ENCODE measurements around the gene EVA1A.

Gene EVA1A

GRCh38 chr2:75570024-75570947 is 9.5 kb upstream of the EVA1A start:
- no peak for TF ChIP-seq POLR2AphosphoS5 (IDR thresholded peaks at IDR 0.05; ENCODE audit: borderline replicate concordance, low read depth, low read length)
- TF ChIP-seq FOXP2 (optimal IDR thresholded peaks at IDR 0.05; ENCODE audit: control extremely low read depth, extremely low read length, insufficient read depth): no peak
- TF ChIP-seq EZH2 (IDR thresholded peaks at IDR 0.05): no peak
- Histone ChIP-seq H3K36me3 (ENCODE audit: insufficient read depth, low read length) (no peaks in the 10 kb centered on the region), H3K9ac (ENCODE audit: insufficient read length) (no peak overlapping the region), H3K27ac (no peak overlapping the region), H3K4me3 (no peak overlapping the region), H3K9me3 (ENCODE audit: low read depth, low read length) (no peaks in the 10 kb centered on the region)
- no peak for DNase-seq (ENCODE audit: low read depth, low spot score)

- H3K4me3 ChIP-seq: no peak overlapping the region
- TF ChIP-seq EZH2 (IDR thresholded peaks at IDR 0.05) (no peak), POLR2AphosphoS5 (IDR thresholded peaks at IDR 0.05; ENCODE audit: borderline replicate concordance, low read depth, low read length) (no peak), FOXP2 (optimal IDR thresholded peaks at IDR 0.05; ENCODE audit: control extremely low read depth, extremely low read length, insufficient read depth) (no peak)
- H3K9me3 ChIP-seq (ENCODE audit: low read depth, low read length): no peaks in the 10 kb centered on the region
- H3K9ac ChIP-seq (ENCODE audit: insufficient read length): no peak overlapping the region
- no peaks in the 10 kb centered on the region for H3K36me3 ChIP-seq (ENCODE audit: insufficient read depth, low read length)
- no peak for DNase-seq (ENCODE audit: low read depth, low spot score)
- no peak overlapping the region for H3K27ac ChIP-seq
Observed at GRCh38 chr2:75569546-75569945, 8.8 kb upstream of the EVA1A start.

GRCh38 chr2:75568174-75568573 is 7.4 kb upstream of the EVA1A start:
- DNase-seq (ENCODE audit: low read depth, low spot score): no peak
- no peak overlapping the region for H3K4me3 ChIP-seq

GRCh38 chr2:75565472-75566462 is 5.0 kb upstream of the EVA1A start:
- H3K36me3 ChIP-seq (ENCODE audit: insufficient read depth, low read length): no peaks in the 10 kb centered on the region
- H3K27ac ChIP-seq: no peak overlapping the region
- no peak for DNase-seq (ENCODE audit: low read depth, low spot score)
- H3K4me3 ChIP-seq: no peak overlapping the region
- H3K9ac ChIP-seq (ENCODE audit: insufficient read length): no peak overlapping the region
- no peak for TF ChIP-seq FOXP2 (optimal IDR thresholded peaks at IDR 0.05; ENCODE audit: control extremely low read depth, extremely low read length, insufficient read depth)
- TF ChIP-seq EZH2 (IDR thresholded peaks at IDR 0.05): no peak
- TF ChIP-seq POLR2AphosphoS5 (IDR thresholded peaks at IDR 0.05; ENCODE audit: borderline replicate concordance, low read depth, low read length): no peak
- H3K9me3 ChIP-seq (ENCODE audit: low read depth, low read length): no peaks in the 10 kb centered on the region

More at GRCh38 chr2:75568174-75568573, 7.4 kb upstream of the EVA1A start:
- no peak for TF ChIP-seq EZH2 (IDR thresholded peaks at IDR 0.05)
- no peak for TF ChIP-seq POLR2AphosphoS5 (IDR thresholded peaks at IDR 0.05; ENCODE audit: borderline replicate concordance, low read depth, low read length)
- no peak for TF ChIP-seq FOXP2 (optimal IDR thresholded peaks at IDR 0.05; ENCODE audit: control extremely low read depth, extremely low read length, insufficient read depth)
- Histone ChIP-seq H3K27ac (no peak overlapping the region), H3K9ac (ENCODE audit: insufficient read length) (no peak overlapping the region), H3K36me3 (ENCODE audit: insufficient read depth, low read length) (no peaks in the 10 kb centered on the region), H3K9me3 (ENCODE audit: low read depth, low read length) (no peaks in the 10 kb centered on the region)

- Histone ChIP-seq H3K36me3 (ENCODE audit: insufficient read depth, low read length) (no peaks in the 10 kb centered on the region), H3K9ac (ENCODE audit: insufficient read length) (no peak overlapping the region), H3K9me3 (ENCODE audit: low read depth, low read length) (no peaks in the 10 kb centered on the region), H3K4me3 (no peak overlapping the region), H3K27ac (no peak overlapping the region)
- TF ChIP-seq FOXP2 (optimal IDR thresholded peaks at IDR 0.05; ENCODE audit: control extremely low read depth, extremely low read length, insufficient read depth) (no peak), POLR2AphosphoS5 (IDR thresholded peaks at IDR 0.05; ENCODE audit: borderline replicate concordance, low read depth, low read length) (no peak), EZH2 (IDR thresholded peaks at IDR 0.05) (no peak)
- DNase-seq (ENCODE audit: low read depth, low spot score): no peak
Observed at GRCh38 chr2:75564713-75565359, 4.1 kb upstream of the EVA1A start.

GRCh38 chr2:75564026-75564688 is 3.4 kb upstream of the EVA1A start:
- H3K36me3 ChIP-seq (ENCODE audit: insufficient read depth, low read length): no peaks in the 10 kb centered on the region
- H3K27ac ChIP-seq: no peak overlapping the region
- no peak overlapping the region for H3K9ac ChIP-seq (ENCODE audit: insufficient read length)
- TF ChIP-seq FOXP2 (optimal IDR thresholded peaks at IDR 0.05; ENCODE audit: control extremely low read depth, extremely low read length, insufficient read depth): no peak
- no peak for TF ChIP-seq POLR2AphosphoS5 (IDR thresholded peaks at IDR 0.05; ENCODE audit: borderline replicate concordance, low read depth, low read length)
- no peak for DNase-seq (ENCODE audit: low read depth, low spot score)
- H3K9me3 ChIP-seq (ENCODE audit: low read depth, low read length): no peaks in the 10 kb centered on the region
- H3K4me3 ChIP-seq: no peak overlapping the region

GRCh38 chr2:75563591-75563990 is 2.9 kb upstream of the EVA1A start:
- TF ChIP-seq FOXP2 (optimal IDR thresholded peaks at IDR 0.05; ENCODE audit: control extremely low read depth, extremely low read length, insufficient read depth) (no peak), POLR2AphosphoS5 (IDR thresholded peaks at IDR 0.05; ENCODE audit: borderline replicate concordance, low read depth, low read length) (no peak), EZH2 (IDR thresholded peaks at IDR 0.05) (no peak)
- H3K4me3 ChIP-seq: no peak overlapping the region
- DNase-seq (ENCODE audit: low read depth, low spot score): no peak
- H3K27ac ChIP-seq: no peak overlapping the region
- no peaks in the 10 kb centered on the region for H3K36me3 ChIP-seq (ENCODE audit: insufficient read depth, low read length)
- no peak overlapping the region for H3K9ac ChIP-seq (ENCODE audit: insufficient read length)
- H3K9me3 ChIP-seq (ENCODE audit: low read depth, low read length): no peaks in the 10 kb centered on the region

Measured in SK-N-MC (cell line).